Epidermal melanocyte (primary cell): ENCODE results near the gene CORO1C.
"Not testable (repeated sequence)": the region's sequence is repeated elsewhere in the genome, so short reads cannot be mapped to it uniquely, and the experiment has no call there.

Experiments
- DNase-seq: peaks from one replicate; pipeline ENCODE4 v3.0.0; 2011; ENCODE audit warnings: low spot score; ENCODE audit not compliant: insufficient read length

CORO1C gene

GRCh38 chr12:108676707-108677106 lies 54.6 kb downstream of the CORO1C start:
- no peak for DNase-seq

GRCh38 chr12:108675792-108676191 lies 55.5 kb downstream of the CORO1C start:
- no peak for DNase-seq

GRCh38 chr12:108672054-108672453 lies 59.3 kb downstream of the CORO1C start:
- no peak for DNase-seq

- no peak for DNase-seq
Measured at GRCh38 chr12:108671110-108671509, 60.2 kb downstream of the CORO1C start.

GRCh38 chr12:108670066-108670631 lies 61.2 kb downstream of the CORO1C start:
- no peak for DNase-seq

GRCh38 chr12:108668542-108668941 lies 62.8 kb downstream of the CORO1C start:
- no peak for DNase-seq

GRCh38 chr12:108668063-108668462 lies 63.3 kb downstream of the CORO1C start:
- no peak for DNase-seq

- no peak for DNase-seq
Measured at GRCh38 chr12:108667349-108667748, 64.0 kb downstream of the CORO1C start.

- DNase-seq, result no peak
Measured at GRCh38 chr12:108666401-108666881, 64.9 kb downstream of the CORO1C start.

- no peak for DNase-seq
Measured at GRCh38 chr12:108665608-108666202, 65.6 kb downstream of the CORO1C start.

GRCh38 chr12:108664338-108665258 lies 66.7 kb downstream of the CORO1C start:
- peak; percentile 84 for DNase-seq

- DNase-seq, result no peak
Measured at GRCh38 chr12:108663324-108664015, 67.8 kb downstream of the CORO1C start.

GRCh38 chr12:108658115-108658514 lies 73.2 kb downstream of the CORO1C start:
- DNase-seq, result not testable (repeated sequence)

GRCh38 chr12:108657130-108657745 lies 74.1 kb downstream of the CORO1C start:
- no peak for DNase-seq

- not testable (repeated sequence) for DNase-seq
Measured at GRCh38 chr12:108656247-108656646, 75.1 kb downstream of the CORO1C start.

- DNase-seq, result not testable (repeated sequence)
Measured at GRCh38 chr12:108655812-108656175, 75.5 kb downstream of the CORO1C start.

GRCh38 chr12:108654622-108655021 lies 76.7 kb downstream of the CORO1C start:
- DNase-seq, result not testable (repeated sequence)

GRCh38 chr12:108653922-108654321 lies 77.4 kb downstream of the CORO1C start:
- no peak for DNase-seq

GRCh38 chr12:108653082-108653516 lies 78.2 kb downstream of the CORO1C start:
- no peak for DNase-seq

- DNase-seq, result no peak
Measured at GRCh38 chr12:108650083-108650482, 81.2 kb downstream of the CORO1C start.

GRCh38 chr12:108649669-108650068 lies 81.6 kb downstream of the CORO1C start:
- DNase-seq, result no peak
